Type B pancreatic cell (in vitro differentiated cells): ENCODE data around the gene TIE1. TPM values are rescaled to one million over a fixed set of nuclear protein-coding genes. Genes with fewer than 3 reads are reported as not detected.

Source experiments
- DNase-seq: peaks from one replicate; pipeline ENCODE4 v3.0.0; 2021; ENCODE audit warnings: mixed read lengths; ENCODE audit not compliant: unreplicated experiment; ENCODE audit errors: extremely low spot score
- H3K27ac Mint-ChIP-seq: 2 replicates; pipeline ENCODE4 v1.8.0; 2021; ENCODE audit warnings: mild to moderate bottlenecking, mixed read lengths
- H3K27me3 Mint-ChIP-seq: 2 replicates; pipeline ENCODE4 v1.8.0; 2021; ENCODE audit warnings: mixed read lengths
- H3K36me3 Mint-ChIP-seq: 2 replicates; pipeline ENCODE4 v1.8.0; 2021; ENCODE audit warnings: mixed read lengths
- H3K4me1 Mint-ChIP-seq: one replicate; pipeline ENCODE4 v1.8.0; 2021; ENCODE audit warnings: mixed read lengths; ENCODE audit not compliant: unreplicated experiment
- H3K4me3 Mint-ChIP-seq: 2 replicates; pipeline ENCODE4 v1.8.0; 2021; ENCODE audit warnings: mild to moderate bottlenecking, mixed read lengths
- H3K9me3 Mint-ChIP-seq: 2 replicates; pipeline ENCODE4 v1.8.0; 2021; ENCODE audit warnings: mixed read lengths
- total RNA-seq: library from RNA; stranded (reverse); gene quantifications from 2 replicates; pipeline ENCODE4 v1.2.1, GENCODE V29; 2021; ENCODE audit warnings: low replicate concordance
- TF ChIP-seq, protein P1 (sequence below): fragments of 200-600 bp; sonication (generic); conservative IDR thresholded peaks from 2 replicates; pipeline ENCODE4 v1.5.0; 2021; ENCODE audit warnings: antibody characterized with exemption, mild to moderate bottlenecking

TIE1 gene
- total RNA-seq, 1 donor from 2014 or later, result 1.3 TPM

DNA sequence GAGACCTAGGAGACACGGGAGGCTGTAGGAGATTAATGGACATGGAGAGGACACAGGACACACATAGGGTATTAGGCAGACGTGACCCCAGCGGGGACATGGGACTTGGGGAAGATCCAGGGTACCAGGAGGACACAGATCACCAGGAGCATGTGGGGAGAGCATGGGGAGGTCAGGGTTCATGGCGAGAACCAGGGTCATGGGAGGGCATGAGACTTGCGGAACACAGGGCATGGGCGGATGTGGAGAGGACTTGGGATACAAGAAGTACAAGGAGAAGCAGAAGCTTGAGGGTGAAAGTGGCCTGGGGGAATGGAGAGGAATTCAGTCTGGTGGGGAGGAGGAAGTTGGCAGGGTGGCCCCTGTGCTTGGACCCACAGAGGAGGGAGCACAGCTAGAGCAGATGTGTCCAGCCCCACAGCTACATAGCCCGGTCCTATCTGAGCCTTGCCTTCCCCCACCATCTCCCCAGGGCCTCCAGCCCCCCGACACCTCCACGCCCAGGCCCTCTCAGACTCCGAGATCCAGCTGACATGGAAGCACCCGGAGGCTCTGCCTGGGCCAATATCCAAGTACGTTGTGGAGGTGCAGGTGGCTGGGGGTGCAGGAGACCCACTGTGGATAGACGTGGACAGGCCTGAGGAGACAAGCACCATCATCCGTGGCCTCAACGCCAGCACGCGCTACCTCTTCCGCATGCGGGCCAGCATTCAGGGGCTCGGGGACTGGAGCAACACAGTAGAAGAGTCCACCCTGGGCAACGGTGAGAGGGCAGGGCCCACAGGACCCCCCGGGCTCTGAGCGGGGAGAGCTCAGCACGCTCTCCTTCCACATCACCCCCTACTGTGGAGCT, 12.1 kb downstream of the TIE1 start:
- DNase-seq, result no peak
- no peaks in the 10 kb centered on the region for H3K27me3 Mint-ChIP-seq
- TF ChIP-seq, protein P1, sequence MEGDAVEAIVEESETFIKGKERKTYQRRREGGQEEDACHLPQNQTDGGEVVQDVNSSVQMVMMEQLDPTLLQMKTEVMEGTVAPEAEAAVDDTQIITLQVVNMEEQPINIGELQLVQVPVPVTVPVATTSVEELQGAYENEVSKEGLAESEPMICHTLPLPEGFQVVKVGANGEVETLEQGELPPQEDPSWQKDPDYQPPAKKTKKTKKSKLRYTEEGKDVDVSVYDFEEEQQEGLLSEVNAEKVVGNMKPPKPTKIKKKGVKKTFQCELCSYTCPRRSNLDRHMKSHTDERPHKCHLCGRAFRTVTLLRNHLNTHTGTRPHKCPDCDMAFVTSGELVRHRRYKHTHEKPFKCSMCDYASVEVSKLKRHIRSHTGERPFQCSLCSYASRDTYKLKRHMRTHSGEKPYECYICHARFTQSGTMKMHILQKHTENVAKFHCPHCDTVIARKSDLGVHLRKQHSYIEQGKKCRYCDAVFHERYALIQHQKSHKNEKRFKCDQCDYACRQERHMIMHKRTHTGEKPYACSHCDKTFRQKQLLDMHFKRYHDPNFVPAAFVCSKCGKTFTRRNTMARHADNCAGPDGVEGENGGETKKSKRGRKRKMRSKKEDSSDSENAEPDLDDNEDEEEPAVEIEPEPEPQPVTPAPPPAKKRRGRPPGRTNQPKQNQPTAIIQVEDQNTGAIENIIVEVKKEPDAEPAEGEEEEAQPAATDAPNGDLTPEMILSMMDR, result no peak
- H3K9me3 Mint-ChIP-seq, result no peaks in the 10 kb centered on the region
- no peaks in the 10 kb centered on the region for H3K36me3 Mint-ChIP-seq
- no peak overlapping the region for H3K4me3 Mint-ChIP-seq
- no peaks in the 10 kb centered on the region for H3K4me1 Mint-ChIP-seq
- H3K27ac Mint-ChIP-seq, result no peak overlapping the region

DNA sequence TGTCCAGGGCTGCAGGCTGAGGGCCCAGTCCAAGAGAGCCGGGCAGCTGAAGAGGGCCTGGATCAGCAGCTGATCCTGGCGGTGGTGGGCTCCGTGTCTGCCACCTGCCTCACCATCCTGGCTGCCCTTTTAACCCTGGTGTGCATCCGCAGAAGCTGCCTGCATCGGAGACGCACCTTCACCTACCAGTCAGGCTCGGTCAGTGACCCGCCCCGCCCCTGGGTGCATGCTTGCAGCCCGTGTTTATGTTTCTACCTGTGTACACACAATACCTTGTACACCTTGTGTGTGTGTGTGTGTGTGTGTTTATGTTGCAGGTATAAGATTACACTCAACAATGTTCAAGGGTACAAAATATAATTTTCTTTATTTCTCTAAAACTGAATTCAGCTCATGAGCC, 13.0 kb downstream of the TIE1 start:
- H3K27me3 Mint-ChIP-seq, result no peaks in the 10 kb centered on the region
- no peak for DNase-seq

DNA sequence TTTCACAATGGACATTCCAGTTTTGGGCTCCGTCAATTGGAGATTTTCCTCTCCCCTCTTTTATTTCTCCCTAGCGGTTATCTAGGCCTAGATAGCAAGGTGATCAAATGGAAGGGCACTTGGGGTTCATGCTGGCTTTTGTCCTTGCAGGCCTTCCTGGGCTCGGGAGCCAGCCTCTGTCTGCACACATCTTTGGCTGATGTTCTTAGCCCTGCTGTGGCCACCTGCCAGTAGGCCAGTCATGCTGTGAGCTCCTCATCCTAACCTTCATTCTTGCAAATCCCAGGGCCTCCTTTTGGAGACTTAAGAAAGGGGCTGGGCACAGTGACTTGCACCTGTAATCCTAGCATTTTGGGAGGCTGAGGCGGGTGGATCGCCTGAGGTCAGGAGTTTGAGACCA, 13.5 kb downstream of the TIE1 start:
- Mint-ChIP-seq H3K4me1 (no peaks in the 10 kb centered on the region), H3K9me3 (no peaks in the 10 kb centered on the region), H3K27ac (no peak overlapping the region), H3K36me3 (no peaks in the 10 kb centered on the region), H3K27me3 (no peaks in the 10 kb centered on the region), H3K4me3 (no peak overlapping the region)
- no peak for DNase-seq
- TF ChIP-seq, protein P1, result no peak

More for the DNA sequence above, 13.0 kb downstream of the TIE1 start:
- H3K4me1 Mint-ChIP-seq, result no peaks in the 10 kb centered on the region
- no peaks in the 10 kb centered on the region for H3K9me3 Mint-ChIP-seq
- H3K36me3 Mint-ChIP-seq, result no peaks in the 10 kb centered on the region
- H3K27ac Mint-ChIP-seq, result no peak overlapping the region
- H3K4me3 Mint-ChIP-seq, result no peak overlapping the region
- TF ChIP-seq, protein P1, result no peak

DNA sequence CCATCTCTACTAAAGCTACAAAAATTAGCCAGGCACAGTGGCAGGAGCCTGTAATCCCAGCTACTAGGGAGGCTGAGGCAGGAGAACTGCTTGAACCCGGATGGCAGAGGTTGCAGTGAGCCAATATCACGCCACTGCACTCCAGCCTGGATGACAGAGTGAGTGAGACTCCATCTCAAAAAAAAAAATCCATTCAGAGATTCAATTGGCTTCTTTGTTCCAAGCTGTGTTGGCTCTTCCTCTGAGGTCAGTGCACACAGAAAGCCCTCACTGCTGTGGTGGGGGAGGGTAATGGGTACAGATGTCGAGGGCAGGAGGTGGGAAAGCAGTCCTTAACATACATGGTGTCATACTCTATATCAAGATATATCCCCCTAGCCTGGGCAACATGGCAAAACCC, 14.7 kb downstream of the TIE1 start:
- H3K4me3 Mint-ChIP-seq, result no peak overlapping the region

DNA sequence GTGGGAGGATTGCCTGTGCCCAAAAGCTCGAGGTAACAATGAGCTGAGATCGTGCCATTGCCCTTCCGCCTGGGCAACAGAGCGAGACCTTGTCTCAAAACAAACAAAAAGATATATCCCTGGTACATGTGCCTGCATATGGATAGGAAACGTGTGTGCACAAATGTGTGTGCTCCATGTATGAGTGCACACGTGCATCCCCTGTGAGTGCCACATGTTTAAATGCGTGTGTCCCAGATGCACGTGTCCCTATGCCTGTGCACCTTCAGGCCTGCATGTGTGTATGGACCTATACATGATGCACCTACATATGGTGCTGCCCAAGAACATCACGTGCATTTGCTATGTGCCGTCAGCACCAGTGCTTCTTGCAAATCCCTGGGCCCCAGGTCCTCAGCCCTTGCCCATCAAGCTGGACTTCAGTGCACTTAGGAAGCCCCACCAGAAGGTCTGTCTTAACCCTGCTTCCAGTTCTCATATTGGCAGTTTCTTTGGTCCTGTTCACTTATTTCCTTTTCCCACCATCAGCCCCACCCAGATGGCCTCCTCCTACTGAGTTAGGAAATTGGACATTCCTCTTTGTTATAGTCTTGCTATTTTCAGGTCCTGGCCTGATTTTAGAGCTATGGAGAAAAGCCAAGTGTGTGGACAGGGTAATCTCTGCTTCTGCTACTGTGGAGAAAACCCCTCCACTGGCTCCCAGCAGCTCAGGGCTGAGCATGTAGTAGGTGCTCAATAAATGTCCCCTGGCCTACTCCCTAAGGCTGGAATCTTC, 15.4 kb downstream of the TIE1 start:
- H3K36me3 Mint-ChIP-seq, result no peaks in the 10 kb centered on the region
- no peaks in the 10 kb centered on the region for H3K9me3 Mint-ChIP-seq
- no peak for DNase-seq
- no peaks in the 10 kb centered on the region for H3K27me3 Mint-ChIP-seq
- H3K4me3 Mint-ChIP-seq, result no peak overlapping the region
- H3K4me1 Mint-ChIP-seq, result no peaks in the 10 kb centered on the region
- TF ChIP-seq, protein P1, result no peak
- H3K27ac Mint-ChIP-seq, result no peak overlapping the region

More for the DNA sequence above, 14.7 kb downstream of the TIE1 start:
- TF ChIP-seq, protein P1, result no peak
- no peaks in the 10 kb centered on the region for H3K36me3 Mint-ChIP-seq
- no peak for DNase-seq
- no peaks in the 10 kb centered on the region for H3K9me3 Mint-ChIP-seq
- no peaks in the 10 kb centered on the region for H3K4me1 Mint-ChIP-seq
- H3K27me3 Mint-ChIP-seq, result no peaks in the 10 kb centered on the region
- no peak overlapping the region for H3K27ac Mint-ChIP-seq
